Sigmoid colon (tissue), 7 donors: ENCODE measurements around the gene IL12RB2. TPM values are rescaled to one million over a fixed set of nuclear protein-coding genes. Genes with fewer than 3 reads are reported as not detected.

Experiments used
- DNase-seq: peaks from one replicate; pipeline ENCODE4 v3.0.0-alpha.2; 2019
- H3K27ac ChIP-seq, 4 donors: fragments of 200-600 bp; sonication (generic); one replicate each; pipeline ENCODE4 v1.5.1; 2016 to 2019; ENCODE audit warnings: mild to moderate bottlenecking in 1 of 4
- H3K27me3 ChIP-seq, 3 donors: fragments of 200-600 bp; sonication (generic); one replicate each; pipeline ENCODE4 v1.5.1; 2019; ENCODE audit warnings: mild to moderate bottlenecking in 1 of 3
- H3K36me3 ChIP-seq, 4 donors: fragments of 200-600 bp; sonication (generic); one replicate each; pipeline ENCODE4 v1.5.1; 2016 to 2019
- H3K4me1 ChIP-seq, 4 donors: fragments of 200-600 bp; sonication (generic); one replicate each; pipeline ENCODE4 v1.5.1; 2017 to 2019
- H3K4me3 ChIP-seq, 4 donors: fragments of 200-600 bp; sonication (generic); one replicate each; pipeline ENCODE4 v1.5.1; 2017 to 2019; ENCODE audit warnings: mild to moderate bottlenecking in 2 of 4, moderate library complexity in 1 of 4
- H3K9me3 ChIP-seq, 4 donors: fragments of 200-600 bp in 3 of 4; sonication (generic) in 3 of 4; one replicate each; pipeline versions ENCODE4 v1.5.1 to v1.6.1; 2013 to 2019
- EP300 ChIP-seq, 4 donors: sonication (generic); formaldehyde crosslinking; IDR thresholded peaks; one replicate each; pipeline ENCODE4 v1.6.1; 2017; ENCODE audit warnings: antibody characterized with exemption in 4 of 4
- POLR2A ChIP-seq, 2 donors: fragments of 450-650 bp; IDR thresholded peaks; one replicate each; pipeline ENCODE4 v1.6.1; 2016; ENCODE audit warnings: antibody characterized with exemption in 2 of 2, mild to moderate bottlenecking in 2 of 2, moderate library complexity in 2 of 2
- POLR2AphosphoS5 ChIP-seq, 4 donors: sonication (generic); formaldehyde crosslinking; IDR thresholded peaks; one replicate each; pipeline ENCODE4 v1.6.1; 2017; ENCODE audit warnings: antibody characterized with exemption in 4 of 4
- WGBS, 2 donors: extraction: QIAGEN DNeasy Blood & Tissue Kit; methylation state at CpG; one replicate each; pipeline ENCODE4 v1.1.7; 2013; 5-methylcytosine and 5-hydroxymethylcytosine counted together
- intact Hi-C: fragments of 100-400 bp; cut with DNase I; formaldehyde crosslinking; loops from one replicate; pipeline ENCODE4 v1.15.1; 2023
- polyA plus RNA-seq, 3 donors: library from polyadenylated mRNA; stranded (reverse); fragments of 200-250 nt; gene quantifications; one replicate each; pipeline ENCODE4 v1.2.3, GENCODE V29; 2013
- total RNA-seq, 4 donors: library from RNA; depleted of rRNA; stranded (reverse); fragments of >200 nt; gene quantifications; one replicate each; pipeline ENCODE4 v1.1.0, GENCODE V29; 2016
- TF ChIP-seq, protein P1 (sequence below), 4 experiments: fragments of 450-650 bp in 3 of 4; fragments of 200-600 bp in 1 of 4; IDR thresholded peaks; one replicate each; pipeline ENCODE4 v1.5.1; 2016 to 2019; ENCODE audit warnings: antibody characterized with exemption in 4 of 4, mild to moderate bottlenecking in 3 of 4, moderate library complexity in 2 of 4
- donor health status: healthy with polysubstance abuse.
- donor health status: Bipolar disorder and iron deficiency.
- donor health status: healthy.

The IL12RB2 gene
- total and polyA plus RNA-seq, 7 donors = 0.99 to 2.1 (median 1.3) TPM; not detected in 3

DNA sequence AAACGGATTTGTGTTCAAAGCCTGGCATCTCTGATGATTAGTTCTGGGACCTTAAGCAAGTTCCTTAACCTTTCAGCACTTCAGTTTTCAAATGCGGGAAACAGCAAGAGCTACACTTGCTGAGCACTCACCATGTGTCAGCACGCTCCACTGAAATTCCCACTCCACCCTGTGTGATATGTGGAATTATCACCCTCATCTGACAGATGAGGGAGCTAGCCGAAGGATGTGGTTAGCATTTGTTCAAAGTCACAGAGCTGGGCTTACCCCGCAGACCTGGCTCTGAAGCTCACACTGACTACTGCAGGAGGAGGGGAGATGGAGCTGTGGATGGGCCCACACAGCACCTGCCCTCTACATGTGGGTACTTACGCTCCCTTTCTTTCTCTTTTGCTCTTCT is 29.1 kb downstream of the IL12RB2 start:
- Histone ChIP-seq H3K27me3 (no peaks in the 10 kb centered on the region), H3K36me3 (no peaks in the 10 kb centered on the region), H3K4me3 (no peak overlapping the region), H3K27ac (no peak overlapping the region), H3K4me1 (peaks cover 0 to 20% (median 10%) of the 10 kb centered on the region in 4 donors), H3K9me3 (no peaks in the 10 kb centered on the region)
- DNase-seq = no peak
- TF ChIP-seq POLR2A (IDR thresholded peaks at IDR 0.05) (no peak), EP300 (IDR thresholded peaks at IDR 0.05) (no peak), POLR2AphosphoS5 (IDR thresholded peaks at IDR 0.05) (no peak)
- TF ChIP-seq, protein P1, sequence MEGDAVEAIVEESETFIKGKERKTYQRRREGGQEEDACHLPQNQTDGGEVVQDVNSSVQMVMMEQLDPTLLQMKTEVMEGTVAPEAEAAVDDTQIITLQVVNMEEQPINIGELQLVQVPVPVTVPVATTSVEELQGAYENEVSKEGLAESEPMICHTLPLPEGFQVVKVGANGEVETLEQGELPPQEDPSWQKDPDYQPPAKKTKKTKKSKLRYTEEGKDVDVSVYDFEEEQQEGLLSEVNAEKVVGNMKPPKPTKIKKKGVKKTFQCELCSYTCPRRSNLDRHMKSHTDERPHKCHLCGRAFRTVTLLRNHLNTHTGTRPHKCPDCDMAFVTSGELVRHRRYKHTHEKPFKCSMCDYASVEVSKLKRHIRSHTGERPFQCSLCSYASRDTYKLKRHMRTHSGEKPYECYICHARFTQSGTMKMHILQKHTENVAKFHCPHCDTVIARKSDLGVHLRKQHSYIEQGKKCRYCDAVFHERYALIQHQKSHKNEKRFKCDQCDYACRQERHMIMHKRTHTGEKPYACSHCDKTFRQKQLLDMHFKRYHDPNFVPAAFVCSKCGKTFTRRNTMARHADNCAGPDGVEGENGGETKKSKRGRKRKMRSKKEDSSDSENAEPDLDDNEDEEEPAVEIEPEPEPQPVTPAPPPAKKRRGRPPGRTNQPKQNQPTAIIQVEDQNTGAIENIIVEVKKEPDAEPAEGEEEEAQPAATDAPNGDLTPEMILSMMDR (IDR thresholded peaks at IDR 0.05) = no peak
- intact Hi-C loops = no loop called here
- WGBS, 2 donors = 86 to 90% methylated on average over 6 of the region's 6 CpGs

DNA sequence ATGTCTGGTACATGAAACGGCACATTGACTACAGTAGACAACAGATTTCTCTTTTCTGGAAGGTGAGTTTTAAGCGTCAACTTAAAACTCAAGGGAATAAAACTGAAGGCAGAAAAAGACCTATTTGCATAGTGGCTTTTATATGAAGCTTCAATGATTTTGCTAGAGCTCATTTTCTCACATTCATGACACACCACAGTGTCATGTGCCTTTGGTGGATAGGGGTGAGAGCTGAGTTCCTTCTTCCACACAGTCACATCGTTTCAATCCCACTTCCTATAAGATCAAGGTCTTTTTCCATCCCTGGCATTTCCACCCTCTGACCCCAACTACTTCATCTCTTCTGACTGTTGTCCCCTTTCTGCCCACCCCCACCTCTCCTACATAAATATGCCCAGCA is 31.0 kb downstream of the IL12RB2 start:
- H3K27me3 ChIP-seq = no peaks in the 10 kb centered on the region
- WGBS, 2 donors = 69 to 85% methylated on average over 3 of the region's 3 CpGs
- no peak overlapping the region for H3K4me3 ChIP-seq
- intact Hi-C loops = no loop called here
- no peak overlapping the region for H3K27ac ChIP-seq
- DNase-seq = no peak
- no peaks in the 10 kb centered on the region for H3K36me3 ChIP-seq
- H3K9me3 ChIP-seq = no peaks in the 10 kb centered on the region
- TF ChIP-seq POLR2A (IDR thresholded peaks at IDR 0.05) = no peak
- no peak for TF ChIP-seq POLR2AphosphoS5 (IDR thresholded peaks at IDR 0.05)
- TF ChIP-seq, protein P1 (IDR thresholded peaks at IDR 0.05) = no peak
- TF ChIP-seq EP300 (IDR thresholded peaks at IDR 0.05) = no peak
- peaks cover 0 to 20% (median 10%) of the 10 kb centered on the region in 4 donors for H3K4me1 ChIP-seq

DNA sequence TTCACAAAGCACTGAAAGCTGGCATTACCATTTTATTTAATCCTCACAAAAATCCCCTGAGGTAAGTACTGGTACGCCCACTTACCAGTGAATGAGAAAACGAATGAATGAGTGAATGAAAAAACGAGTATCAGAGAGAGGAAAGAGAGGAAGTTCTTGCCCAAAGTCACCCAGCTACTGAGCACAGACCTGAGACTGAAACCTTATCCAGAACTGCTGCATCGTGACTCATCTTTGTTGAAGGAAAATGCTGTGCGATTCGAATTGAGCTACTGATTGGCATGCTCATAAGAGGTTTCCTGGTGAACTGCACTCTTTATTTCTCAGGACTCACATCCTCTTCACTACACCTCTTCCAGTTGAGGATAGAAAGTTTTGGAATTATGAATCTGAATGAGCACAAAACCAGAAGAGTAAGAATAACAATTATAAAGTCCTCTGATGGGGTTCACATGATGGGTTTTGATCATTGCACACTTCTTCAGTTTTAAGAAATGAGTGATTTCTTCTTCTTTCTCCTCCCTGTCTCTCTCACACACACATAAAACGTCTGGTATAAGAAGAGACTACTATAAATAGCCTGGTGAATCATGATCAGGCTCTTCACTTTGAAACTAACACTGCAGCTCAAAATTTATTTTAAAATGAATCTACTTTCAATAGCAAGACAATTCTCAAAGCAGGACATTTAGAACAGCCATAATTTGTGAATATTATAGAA is 32.1 kb downstream of the IL12RB2 start:
- DNase-seq = no peak
- TF ChIP-seq POLR2AphosphoS5 (IDR thresholded peaks at IDR 0.05) (no peak), POLR2A (IDR thresholded peaks at IDR 0.05) (no peak), EP300 (IDR thresholded peaks at IDR 0.05) (no peak)
- WGBS, 2 donors = 52 to 67% methylated on average over 7 of the region's 7 CpGs

DNA sequence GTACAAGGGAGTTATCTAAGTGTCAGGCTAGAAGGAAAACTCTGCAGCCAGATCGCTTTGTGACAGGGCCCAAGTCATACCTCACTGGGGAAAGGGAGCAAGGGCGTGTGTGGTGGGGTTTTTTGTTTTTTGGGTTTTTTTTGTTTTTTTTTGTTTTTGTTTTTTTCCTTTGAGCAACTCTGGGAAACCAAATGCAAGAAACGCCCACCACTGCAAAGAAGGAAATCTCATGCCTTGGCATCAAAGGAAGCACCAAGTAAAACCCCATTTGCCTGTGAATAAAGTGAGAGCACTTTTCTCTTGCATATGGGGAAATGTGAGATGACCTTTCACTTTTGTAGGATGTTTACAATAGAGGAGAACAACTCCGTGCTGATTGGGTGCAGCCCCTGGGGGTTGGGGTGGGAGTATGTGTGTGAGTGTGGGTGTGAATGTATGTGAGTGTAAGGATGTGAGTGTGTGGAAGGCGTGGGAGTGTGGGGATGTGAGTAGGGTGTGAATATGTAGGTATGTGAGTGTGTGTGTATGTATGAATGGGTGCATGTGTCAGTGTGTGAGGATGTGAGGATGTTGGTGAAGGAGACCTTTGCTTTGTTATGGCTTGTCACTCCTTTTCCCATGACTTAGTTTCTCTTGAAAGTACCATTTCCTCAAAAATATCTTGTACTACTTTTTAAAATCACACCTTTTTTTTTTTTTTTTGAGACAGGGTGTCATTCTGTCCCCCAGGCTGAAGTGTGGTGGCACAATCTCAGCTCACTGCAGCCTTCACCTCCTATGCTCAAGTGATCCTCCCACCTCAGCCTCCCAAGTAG is 34.6 kb downstream of the IL12RB2 start:
- 69 to 72% methylated on average over 5 of the region's 5 CpGs for WGBS, 2 donors
- H3K4me3 ChIP-seq = no peak overlapping the region
- intact Hi-C loops = no loop called here

More for the DNA sequence above, 32.1 kb downstream of the IL12RB2 start:
- Histone ChIP-seq H3K27me3 (no peaks in the 10 kb centered on the region), H3K36me3 (no peaks in the 10 kb centered on the region), H3K27ac (peak overlapping the region in 2 of 4 donors; percentile 34 to 58), H3K4me1 (peaks cover 0 to 20% (median 10%) of the 10 kb centered on the region in 4 donors), H3K9me3 (no peaks in the 10 kb centered on the region), H3K4me3 (no peak overlapping the region)
- intact Hi-C loops = no loop called here

More for the DNA sequence above, 34.6 kb downstream of the IL12RB2 start:
- Histone ChIP-seq H3K4me1 (peaks cover 0 to 20% (median 10%) of the 10 kb centered on the region in 4 donors), H3K27me3 (no peaks in the 10 kb centered on the region), H3K9me3 (no peaks in the 10 kb centered on the region), H3K36me3 (no peaks in the 10 kb centered on the region), H3K27ac (no peak overlapping the region)
- DNase-seq = no peak
- TF ChIP-seq POLR2AphosphoS5 (IDR thresholded peaks at IDR 0.05) (no peak), EP300 (IDR thresholded peaks at IDR 0.05) (no peak), POLR2A (IDR thresholded peaks at IDR 0.05) (no peak)
- TF ChIP-seq, protein P1 (IDR thresholded peaks at IDR 0.05) = no peak
